Activated CD4-positive, alpha-beta memory T cell treated with anti-CD3 and anti-CD28 coated beads for 36 hours (primary cell): Measurements from ENCODE around the gene ANGPTL7. TPM values are rescaled to one million over a fixed set of nuclear protein-coding genes. Genes with fewer than 3 reads are reported as not detected.
"Not testable (repeated sequence)": the region's sequence is repeated elsewhere in the genome, so short reads cannot be mapped to it uniquely, and the experiment has no call there.

Experiments used
- CTCF ChIA-PET: fragments of 350-600 bp; sonication (Branson Sonifier 250); formaldehyde crosslinking; loops from one replicate; lab custom pipeline; 2021; ENCODE audit warnings: antibody characterized with exemption, inconsistent platforms; lab: Charles Lee
- POLR2A ChIA-PET: fragments of 350-600 bp; sonication (Branson Sonifier 250); formaldehyde crosslinking; loops from one replicate; lab custom pipeline; 2021; ENCODE audit warnings: antibody characterized with exemption; lab: Charles Lee
- DNase-seq: peaks from one replicate; pipeline ENCODE4 v3.0.0-alpha.2; 2020
- H3K27ac Mint-ChIP-seq: one replicate; pipeline ENCODE4 v1.8.0; 2021; ENCODE audit warnings: mixed read lengths
- H3K27me3 Mint-ChIP-seq: one replicate; pipeline ENCODE4 v1.8.0; 2021; ENCODE audit warnings: mixed read lengths
- H3K36me3 Mint-ChIP-seq: one replicate; pipeline ENCODE4 v1.8.0; 2021; ENCODE audit warnings: mixed read lengths
- H3K4me1 Mint-ChIP-seq: one replicate; pipeline ENCODE4 v1.8.0; 2021; ENCODE audit warnings: low read depth, mixed read lengths
- H3K4me3 Mint-ChIP-seq: one replicate; pipeline ENCODE4 v1.8.0; 2021; ENCODE audit warnings: mild to moderate bottlenecking, mixed read lengths
- H3K9me3 Mint-ChIP-seq: one replicate; pipeline ENCODE4 v1.8.0; 2021; ENCODE audit warnings: mixed read lengths
- intact Hi-C: fragments of 100-400 bp; cut with micrococcal nuclease; formaldehyde crosslinking; loops from one replicate; pipeline ENCODE4 v1.15.1; 2023
- total RNA-seq, 2 experiments: library from RNA; stranded (reverse); gene quantifications; one replicate each; pipeline ENCODE4 v1.2.3, GENCODE V29; 2021

Gene ANGPTL7
- total RNA-seq, 2 experiments from 2014 or later, result not detected

DNA sequence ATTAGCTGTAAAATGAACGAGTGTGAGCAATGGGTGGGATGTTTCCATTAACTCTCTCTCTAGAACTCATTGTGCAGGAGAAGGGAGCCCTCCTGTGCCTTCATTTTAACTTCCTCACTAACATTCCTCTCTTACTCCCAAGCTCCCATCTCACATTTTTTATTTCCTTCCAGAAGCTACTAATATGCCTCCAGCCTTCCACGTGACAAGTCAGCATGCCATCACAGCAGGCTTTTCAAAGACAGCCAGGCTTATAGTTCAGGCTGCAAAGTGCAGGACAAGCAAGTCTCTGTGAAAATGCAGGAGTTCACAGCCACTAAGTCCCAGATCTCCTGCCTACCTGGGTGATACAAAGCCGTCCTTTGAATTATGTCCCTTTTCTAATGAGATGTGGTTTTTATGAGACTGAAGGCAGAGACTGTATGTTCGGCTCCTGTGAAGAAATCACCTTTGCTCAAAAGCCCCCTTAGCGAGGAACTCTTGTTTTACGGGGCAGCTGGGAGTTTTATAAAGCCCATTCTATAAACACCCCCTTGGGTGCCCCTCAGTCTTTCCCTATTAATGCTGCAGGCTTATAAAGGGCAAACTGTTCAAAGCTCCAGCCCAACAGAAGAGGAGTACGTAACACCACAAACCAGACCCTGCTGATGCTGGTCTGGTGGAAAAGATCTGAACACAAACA is 14.8 kb upstream of the ANGPTL7 start:
- Mint-ChIP-seq H3K9me3 (no peaks in the 10 kb centered on the region), H3K27me3 (no peaks in the 10 kb centered on the region), H3K4me1 (no peaks in the 10 kb centered on the region), H3K4me3 (no peak overlapping the region), H3K27ac (no peak overlapping the region), H3K36me3 (no peaks in the 10 kb centered on the region)
- POLR2A ChIA-PET, result interaction anchor here (1.6 kb wide), 1 partner anchor 49 kb away, joined by 3 read pairs; no protein-coding TSS in a partner anchor
- intact Hi-C loops, result no loop called here
- no peak for DNase-seq
- CTCF ChIA-PET, result no interaction called here

GRCh38 chr1:11175461-11175860 is 13.7 kb upstream of the ANGPTL7 start:
- Mint-ChIP-seq H3K27me3 (no peaks in the 10 kb centered on the region), H3K27ac (no peak overlapping the region), H3K36me3 (peaks cover under 1% of the 10 kb centered on the region), H3K4me3 (no peak overlapping the region), H3K4me1 (no peaks in the 10 kb centered on the region), H3K9me3 (no peaks in the 10 kb centered on the region)
- no peak for DNase-seq
- ChIA-PET CTCF (no interaction called here), POLR2A (no interaction called here)
- intact Hi-C loops, result no loop called here

GRCh38 chr1:11176081-11176706 is 13.0 kb upstream of the ANGPTL7 start:
- no peaks in the 10 kb centered on the region for H3K4me1 Mint-ChIP-seq
- ChIA-PET CTCF (no interaction called here), POLR2A (no interaction called here)
- no peaks in the 10 kb centered on the region for H3K9me3 Mint-ChIP-seq
- intact Hi-C loops, result no loop called here
- H3K27ac Mint-ChIP-seq, result no peak overlapping the region
- H3K27me3 Mint-ChIP-seq, result no peaks in the 10 kb centered on the region
- DNase-seq, result no peak
- peaks cover 4% of the 10 kb centered on the region for H3K36me3 Mint-ChIP-seq
- no peak overlapping the region for H3K4me3 Mint-ChIP-seq

GRCh38 chr1:11178021-11179015 is 10.8 kb upstream of the ANGPTL7 start:
- intact Hi-C loops, result no loop called here
- ChIA-PET POLR2A (no interaction called here), CTCF (interaction anchor here (2.0 kb wide), 1 partner anchor 141 kb away, joined by 6 read pairs; no protein-coding TSS in a partner anchor)
- Mint-ChIP-seq H3K4me3 (no peak overlapping the region), H3K9me3 (no peaks in the 10 kb centered on the region), H3K36me3 (peaks cover 6% of the 10 kb centered on the region), H3K4me1 (no peaks in the 10 kb centered on the region), H3K27ac (no peak overlapping the region), H3K27me3 (no peaks in the 10 kb centered on the region)
- no peak for DNase-seq

- Mint-ChIP-seq H3K4me3 (no peak overlapping the region), H3K36me3 (peaks cover 6% of the 10 kb centered on the region), H3K27ac (no peak overlapping the region), H3K4me1 (no peaks in the 10 kb centered on the region), H3K27me3 (no peaks in the 10 kb centered on the region), H3K9me3 (no peaks in the 10 kb centered on the region)
- no peak for DNase-seq
- ChIA-PET CTCF (interaction anchor here (2.0 kb wide), 1 partner anchor 141 kb away, joined by 6 read pairs; no protein-coding TSS in a partner anchor), POLR2A (no interaction called here)
- intact Hi-C loops, result no loop called here
Observed at GRCh38 chr1:11179125-11179524, 10.0 kb upstream of the ANGPTL7 start.

DNA sequence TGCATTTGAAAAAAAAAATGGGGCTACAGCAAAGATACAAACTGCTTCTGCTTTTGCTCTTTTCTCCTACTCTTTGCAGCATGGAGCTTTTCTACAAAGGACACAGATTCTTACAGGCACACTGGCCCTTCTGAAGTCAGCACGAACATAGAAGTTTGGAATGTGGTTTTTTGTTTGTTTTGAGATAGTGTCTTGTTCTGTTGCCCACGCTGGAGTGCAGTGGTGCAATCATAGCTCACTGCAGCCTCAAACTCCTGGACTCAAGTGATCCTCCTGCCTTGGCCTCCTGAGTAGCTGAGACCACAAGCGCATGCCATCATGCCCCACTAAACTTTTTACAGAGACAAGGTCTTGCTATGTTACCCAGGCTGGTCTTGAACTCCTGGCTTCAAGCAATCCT is 9.4 kb upstream of the ANGPTL7 start:
- H3K9me3 Mint-ChIP-seq, H3K4me3 Mint-ChIP-seq, H3K27ac Mint-ChIP-seq, H3K27me3 Mint-ChIP-seq, H3K4me1 Mint-ChIP-seq, DNase-seq, POLR2A ChIA-PET, intact Hi-C loops, H3K36me3 Mint-ChIP-seq: not testable (repeated sequence)
- CTCF ChIA-PET, result interaction anchor here (2.0 kb wide), 1 partner anchor 142 kb away, joined by 6 read pairs; no protein-coding TSS in a partner anchor

DNA sequence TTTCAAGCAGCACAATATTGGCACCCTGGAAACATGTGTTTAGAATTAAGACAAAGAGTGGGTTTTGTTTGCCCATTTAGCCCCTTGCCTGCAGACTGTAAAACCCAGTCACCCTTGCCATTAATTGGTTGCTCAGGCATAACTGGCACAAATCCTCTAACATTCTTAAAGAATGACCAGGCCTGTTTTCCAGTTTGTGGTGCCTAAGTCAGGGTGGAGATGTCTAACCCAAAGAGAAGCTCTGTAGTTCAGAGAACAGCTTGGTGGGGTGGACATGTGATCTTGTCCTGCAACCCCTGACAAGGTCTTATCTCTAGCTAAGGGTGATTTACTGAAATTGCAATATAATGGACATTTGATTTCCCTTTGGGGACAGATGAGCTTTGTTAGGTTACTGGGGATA is 8.8 kb upstream of the ANGPTL7 start:
- DNase-seq, result no peak
- Mint-ChIP-seq H3K9me3 (no peaks in the 10 kb centered on the region), H3K27me3 (no peaks in the 10 kb centered on the region), H3K4me3 (no peak overlapping the region), H3K36me3 (peaks cover 9% of the 10 kb centered on the region), H3K27ac (no peak overlapping the region), H3K4me1 (no peaks in the 10 kb centered on the region)
- intact Hi-C loops, result no loop called here
- CTCF ChIA-PET, result interaction anchor here (1.2 to 2.0 kb wide), 2 partner anchors 22 to 143 kb away, joined by 3 to 6 read pairs; no protein-coding TSS in a partner anchor
- POLR2A ChIA-PET, result no interaction called here

- no peak overlapping the region for H3K27ac Mint-ChIP-seq
- no peaks in the 10 kb centered on the region for H3K4me1 Mint-ChIP-seq
- H3K36me3 Mint-ChIP-seq, result peaks cover 9% of the 10 kb centered on the region
- no peak overlapping the region for H3K4me3 Mint-ChIP-seq
- intact Hi-C loops, result no loop called here
- CTCF ChIA-PET, result interaction anchor here (1.1 kb wide), 1 partner anchor 146 kb away, joined by 3 read pairs; no protein-coding TSS in a partner anchor
- POLR2A ChIA-PET, result no interaction called here
- no peak for DNase-seq
- H3K9me3 Mint-ChIP-seq, result no peaks in the 10 kb centered on the region
- H3K27me3 Mint-ChIP-seq, result no peaks in the 10 kb centered on the region
Observed at GRCh38 chr1:11182884-11183283, 6.3 kb upstream of the ANGPTL7 start.

DNA sequence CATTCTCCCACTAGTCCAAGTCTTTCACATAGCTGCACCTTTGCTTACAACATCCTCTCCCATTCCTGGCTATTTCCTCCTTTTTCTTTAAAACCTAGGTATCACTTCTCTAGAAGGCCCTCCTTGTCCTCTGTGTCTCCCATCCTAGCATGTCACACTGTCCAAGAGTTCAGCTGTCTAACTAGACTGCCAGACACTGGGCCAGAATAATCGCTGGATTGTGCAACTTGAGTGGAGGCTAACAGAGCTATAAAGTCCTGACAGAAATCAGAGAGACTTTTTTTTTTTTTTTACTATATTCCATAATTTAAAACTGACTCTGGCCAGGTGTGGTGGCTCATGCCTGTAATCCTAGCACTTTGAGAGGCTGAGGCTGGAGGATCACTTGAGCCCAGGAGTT is 4.2 kb upstream of the ANGPTL7 start:
- POLR2A ChIA-PET, result interaction anchor here (0.6 kb wide), 1 partner anchor 98 kb away, joined by 4 read pairs; no protein-coding TSS in a partner anchor
- CTCF ChIA-PET, result interaction anchor here (1.3 kb wide), 1 partner anchor 147 kb away, joined by 5 read pairs; no protein-coding TSS in a partner anchor
- no peak for DNase-seq
- no peaks in the 10 kb centered on the region for H3K4me1 Mint-ChIP-seq
- intact Hi-C loops, result no loop called here
- no peaks in the 10 kb centered on the region for H3K9me3 Mint-ChIP-seq
- peaks cover 11% of the 10 kb centered on the region for H3K36me3 Mint-ChIP-seq
- H3K27ac Mint-ChIP-seq, result no peak overlapping the region
- no peaks in the 10 kb centered on the region for H3K27me3 Mint-ChIP-seq
- no peak overlapping the region for H3K4me3 Mint-ChIP-seq

GRCh38 chr1:11187000-11187399 is 2.2 kb upstream of the ANGPTL7 start:
- intact Hi-C loops, result no loop called here
- POLR2A ChIA-PET, result no interaction called here

DNA sequence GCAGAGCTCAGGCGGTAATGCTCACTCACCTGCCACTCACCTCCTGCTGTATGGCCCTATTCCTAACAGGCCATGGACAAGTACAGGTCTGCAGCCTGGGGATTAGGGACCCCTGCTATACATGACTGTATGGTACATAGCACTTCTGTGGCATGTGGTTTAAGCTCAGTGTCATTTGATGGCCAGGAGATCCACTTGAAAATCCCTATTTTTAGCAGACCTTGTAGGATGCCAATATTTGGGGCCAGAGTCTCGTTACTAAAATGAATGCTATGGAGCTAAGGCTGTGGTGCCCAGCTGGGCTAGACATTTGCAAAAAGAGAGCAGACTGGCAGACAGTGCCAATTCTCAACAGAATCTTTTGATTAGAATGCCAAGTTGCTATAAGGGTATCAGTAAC is 1.7 kb upstream of the ANGPTL7 start:
- H3K4me1 Mint-ChIP-seq, result no peaks in the 10 kb centered on the region
- no peaks in the 10 kb centered on the region for H3K27me3 Mint-ChIP-seq
- peaks cover 19% of the 10 kb centered on the region for H3K36me3 Mint-ChIP-seq
- POLR2A ChIA-PET, result no interaction called here
- no peak overlapping the region for H3K27ac Mint-ChIP-seq
- intact Hi-C loops, result no loop called here
- no peak overlapping the region for H3K4me3 Mint-ChIP-seq
- CTCF ChIA-PET, result interaction anchor here (1.0 kb wide), 1 partner anchor 38 kb away, joined by 4 read pairs; no protein-coding TSS in a partner anchor
- DNase-seq, result no peak
- no peaks in the 10 kb centered on the region for H3K9me3 Mint-ChIP-seq

More at GRCh38 chr1:11187000-11187399, 2.2 kb upstream of the ANGPTL7 start:
- H3K27me3 Mint-ChIP-seq, result no peaks in the 10 kb centered on the region
- CTCF ChIA-PET, result interaction anchor here (0.6 to 1.0 kb wide), 3 partner anchors 86 to 1040 kb away, joined by 3 to 4 read pairs (median 3); partner anchors contain the start of gene UBIAD1
- H3K27ac Mint-ChIP-seq, result no peak overlapping the region
- no peaks in the 10 kb centered on the region for H3K4me1 Mint-ChIP-seq
- no peaks in the 10 kb centered on the region for H3K9me3 Mint-ChIP-seq
- H3K4me3 Mint-ChIP-seq, result no peak overlapping the region
- DNase-seq, result no peak
- peaks cover 19% of the 10 kb centered on the region for H3K36me3 Mint-ChIP-seq
